Stimulated activated CD8-positive, alpha-beta memory T cell treated with anti-CD3 and anti-CD28 coated beads, Interleukin-12 subunit alpha, Interleukin-12 subunit beta, amount 100 ng/mL, for 4 hours (primary cell): Measurements from ENCODE around the gene HK1.
A peak's percentile ranks its signal among the peaks of the same experiment; 100 is the strongest.

ENCODE experiments used
- DNase-seq: peaks from one replicate; pipeline ENCODE4 v3.0.0-alpha.2; 2020; ENCODE audit warnings: low read depth

The HK1 gene

GRCh38 chr10:69377191-69377590, 98.9 kb downstream of the HK1 start:
- no peak for DNase-seq

GRCh38 chr10:69377933-69378332, 99.6 kb downstream of the HK1 start:
- DNase-seq: no peak

GRCh38 chr10:69379800-69380199, 101.5 kb downstream of the HK1 start:
- no peak for DNase-seq

- DNase-seq: no peak
These were observed 104.3 kb downstream of the HK1 start for GRCh38 chr10:69382382-69383117.

- DNase-seq: no peak
These were observed 105.3 kb downstream of the HK1 start for GRCh38 chr10:69383558-69383957.

GRCh38 chr10:69384320-69384719, 106.0 kb downstream of the HK1 start:
- no peak for DNase-seq

GRCh38 chr10:69385454-69386350, 107.4 kb downstream of the HK1 start:
- DNase-seq: no peak

GRCh38 chr10:69387500-69387899, 109.2 kb downstream of the HK1 start:
- DNase-seq: no peak

- no peak for DNase-seq
These were observed 110.2 kb downstream of the HK1 start for GRCh38 chr10:69388488-69388887.

- DNase-seq: no peak
These were observed 111.7 kb downstream of the HK1 start for GRCh38 chr10:69389827-69390490.

GRCh38 chr10:69391158-69391557, 112.9 kb downstream of the HK1 start:
- DNase-seq: no peak

- DNase-seq: peak; percentile 49
These were observed 114.2 kb downstream of the HK1 start for GRCh38 chr10:69392481-69393000.

- no peak for DNase-seq
These were observed 115.7 kb downstream of the HK1 start for GRCh38 chr10:69394020-69394419.

GRCh38 chr10:69397972-69398371, 119.7 kb downstream of the HK1 start:
- DNase-seq: no peak

- DNase-seq: no peak
These were observed 120.2 kb downstream of the HK1 start for GRCh38 chr10:69398466-69398865.

- no peak for DNase-seq
These were observed 122.6 kb downstream of the HK1 start for GRCh38 chr10:69400936-69401335.

GRCh38 chr10:69401416-69401815, 123.1 kb downstream of the HK1 start:
- DNase-seq: no peak

- no peak for DNase-seq
These were observed 124.1 kb downstream of the HK1 start for GRCh38 chr10:69402386-69402785.

- DNase-seq: no peak
These were observed 124.8 kb downstream of the HK1 start for GRCh38 chr10:69403066-69403465.

GRCh38 chr10:69403519-69403918, 125.2 kb downstream of the HK1 start:
- no peak for DNase-seq

GRCh38 chr10:69404786-69405185, 126.5 kb downstream of the HK1 start:
- DNase-seq: no peak

- DNase-seq: no peak
These were observed 126.9 kb downstream of the HK1 start for GRCh38 chr10:69405221-69405620.
